ENCODE data around the gene MPG.

MPG gene

DNA sequence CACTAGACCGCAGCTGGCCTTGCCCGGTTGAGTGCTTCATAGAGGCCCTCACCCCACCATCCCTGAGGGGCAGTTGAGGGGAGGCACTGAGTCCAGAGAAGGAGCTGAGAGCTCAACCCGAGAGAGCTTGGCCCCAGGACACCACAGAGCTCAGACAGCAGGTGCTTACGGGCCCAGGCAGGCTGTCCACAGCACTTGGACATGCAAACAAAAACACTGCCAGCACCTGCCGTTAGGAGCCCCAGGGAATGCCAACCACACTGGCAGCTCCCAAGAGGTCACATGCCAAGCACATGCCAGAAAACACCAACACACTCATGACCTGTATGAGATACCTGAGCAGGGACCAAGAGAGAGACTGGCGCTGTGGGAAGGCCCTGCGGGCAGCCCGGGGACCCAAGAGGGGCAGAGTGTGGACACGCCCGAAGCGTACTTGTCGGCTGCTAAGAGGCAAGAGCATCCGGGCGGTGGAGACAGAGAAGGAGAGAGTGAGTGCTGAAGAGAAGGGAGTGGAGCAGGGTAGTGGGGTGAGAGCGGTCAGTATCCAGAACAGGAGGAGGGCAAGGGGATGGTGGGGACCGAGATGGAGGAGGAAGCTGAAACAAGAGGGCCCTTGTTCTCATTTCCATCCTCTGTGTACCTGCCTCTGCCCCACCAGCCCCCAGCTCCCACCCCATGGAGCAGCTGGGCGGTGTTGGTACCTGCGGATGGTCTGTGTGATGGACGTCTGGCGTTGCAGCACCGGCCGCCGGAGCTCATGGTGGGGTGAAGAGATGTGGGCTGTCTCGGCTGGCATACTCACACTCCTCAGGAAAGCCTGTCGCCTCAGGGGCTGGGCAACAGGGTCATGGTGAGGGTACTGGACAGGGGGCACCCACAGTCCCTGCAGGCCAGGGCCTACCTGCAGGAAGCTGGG lies 13.8 kb upstream of the MPG start:
- TF ChIP-seq, protein P1, sequence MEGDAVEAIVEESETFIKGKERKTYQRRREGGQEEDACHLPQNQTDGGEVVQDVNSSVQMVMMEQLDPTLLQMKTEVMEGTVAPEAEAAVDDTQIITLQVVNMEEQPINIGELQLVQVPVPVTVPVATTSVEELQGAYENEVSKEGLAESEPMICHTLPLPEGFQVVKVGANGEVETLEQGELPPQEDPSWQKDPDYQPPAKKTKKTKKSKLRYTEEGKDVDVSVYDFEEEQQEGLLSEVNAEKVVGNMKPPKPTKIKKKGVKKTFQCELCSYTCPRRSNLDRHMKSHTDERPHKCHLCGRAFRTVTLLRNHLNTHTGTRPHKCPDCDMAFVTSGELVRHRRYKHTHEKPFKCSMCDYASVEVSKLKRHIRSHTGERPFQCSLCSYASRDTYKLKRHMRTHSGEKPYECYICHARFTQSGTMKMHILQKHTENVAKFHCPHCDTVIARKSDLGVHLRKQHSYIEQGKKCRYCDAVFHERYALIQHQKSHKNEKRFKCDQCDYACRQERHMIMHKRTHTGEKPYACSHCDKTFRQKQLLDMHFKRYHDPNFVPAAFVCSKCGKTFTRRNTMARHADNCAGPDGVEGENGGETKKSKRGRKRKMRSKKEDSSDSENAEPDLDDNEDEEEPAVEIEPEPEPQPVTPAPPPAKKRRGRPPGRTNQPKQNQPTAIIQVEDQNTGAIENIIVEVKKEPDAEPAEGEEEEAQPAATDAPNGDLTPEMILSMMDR (IDR thresholded peaks at IDR 0.05) = no peak
- Histone ChIP-seq H3K27ac (no peak overlapping the region), H3K4me3 (no peak overlapping the region)
- DNase-seq (ENCODE audit: low spot score) = no peak

DNA sequence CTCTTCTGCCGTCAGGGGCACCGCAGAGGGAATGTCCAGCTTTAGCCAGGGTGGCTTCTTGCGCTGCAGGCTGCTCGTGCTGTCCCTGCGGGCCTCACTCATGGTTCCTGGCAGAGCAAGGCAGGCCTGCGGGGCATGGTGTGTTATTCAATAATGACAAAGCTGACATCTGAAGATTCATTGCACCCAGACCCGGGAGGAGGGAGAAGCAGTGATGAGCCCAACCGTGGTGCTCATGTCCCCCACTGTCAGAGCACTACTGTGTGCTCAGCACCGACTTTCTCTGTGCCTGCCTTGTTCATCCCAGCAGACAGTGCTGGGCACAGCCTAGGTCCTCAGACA lies 13.1 kb upstream of the MPG start:
- no peak for DNase-seq (ENCODE audit: low spot score)
- TF ChIP-seq, protein P1 (IDR thresholded peaks at IDR 0.05) = no peak
- H3K27ac ChIP-seq = peak overlapping the region in 1 of 2 donors; percentile 100
- H3K4me3 ChIP-seq = no peak overlapping the region

DNA sequence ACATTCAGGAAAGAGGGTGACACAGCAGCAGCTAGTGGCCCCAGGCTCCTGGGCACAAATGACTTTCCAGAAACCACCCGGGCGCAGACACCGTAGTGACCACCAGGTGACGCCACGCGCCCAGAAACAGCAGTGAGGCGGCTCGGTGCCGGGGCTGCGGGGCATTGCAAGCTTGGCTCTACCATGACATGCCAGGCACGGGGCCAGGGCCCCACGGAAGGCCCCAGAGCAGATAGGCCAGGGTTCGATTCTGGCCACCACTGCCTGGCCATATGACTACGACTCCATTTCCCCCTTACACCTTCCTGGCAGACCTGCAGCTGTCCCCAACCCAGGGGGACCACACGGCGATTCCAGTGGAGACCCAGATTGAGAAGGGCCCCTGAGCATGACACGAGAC lies 12.3 kb upstream of the MPG start:
- H3K27ac ChIP-seq = peak overlapping the region; percentile 41 to 100

DNA sequence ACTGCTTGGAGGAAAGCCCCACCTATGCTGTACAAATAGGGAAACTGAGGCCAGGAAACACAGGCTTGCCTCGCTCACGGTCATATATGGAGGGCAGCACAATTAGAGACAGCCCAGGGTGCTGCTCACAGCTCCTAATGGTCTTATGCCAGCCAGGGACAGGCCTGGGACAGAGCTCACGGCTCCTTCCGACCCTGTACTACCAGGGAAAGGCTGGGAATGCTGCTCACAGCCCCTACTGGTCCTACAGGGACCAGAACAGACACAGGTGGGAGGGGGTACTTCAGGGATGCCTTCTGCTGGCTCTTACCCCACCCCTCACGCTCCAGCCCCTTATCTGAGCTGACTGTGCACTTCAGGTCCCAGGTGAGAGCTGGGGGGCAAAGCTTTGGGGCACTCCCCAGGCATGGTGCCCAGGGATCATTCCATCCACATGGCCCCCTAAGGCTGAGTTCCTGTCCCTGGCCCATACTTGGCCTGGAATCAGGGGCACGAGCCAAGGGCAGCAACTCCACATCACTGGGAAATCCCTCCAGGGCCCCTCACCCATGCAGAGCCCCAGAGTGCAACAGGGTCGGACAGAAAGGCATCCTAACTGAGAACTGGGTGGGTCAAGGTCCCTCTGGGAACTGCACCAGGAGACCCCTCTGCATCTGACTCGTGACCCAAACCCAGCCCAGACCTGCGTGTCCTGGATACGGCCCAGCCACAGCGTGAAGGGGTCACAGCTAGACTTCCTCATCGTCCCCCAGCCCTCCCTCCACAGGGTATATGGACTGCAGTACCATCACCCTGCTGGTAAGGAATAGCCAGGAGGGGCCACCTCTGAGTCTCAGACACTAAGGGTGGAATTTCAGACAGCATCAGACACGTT lies 11.5 kb upstream of the MPG start:
- TF ChIP-seq, protein P1 (IDR thresholded peaks at IDR 0.05) = no peak
- H3K27ac ChIP-seq = peak overlapping the region; percentile 41 to 100
- no peak for DNase-seq (ENCODE audit: low spot score)
- peak overlapping the region; percentile 47 for H3K4me3 ChIP-seq

More for the DNA sequence above, 12.3 kb upstream of the MPG start:
- TF ChIP-seq, protein P1 (IDR thresholded peaks at IDR 0.05) = peak; percentile 99
- no peak for DNase-seq (ENCODE audit: low spot score)
- H3K4me3 ChIP-seq = peak overlapping the region; percentile 47

DNA sequence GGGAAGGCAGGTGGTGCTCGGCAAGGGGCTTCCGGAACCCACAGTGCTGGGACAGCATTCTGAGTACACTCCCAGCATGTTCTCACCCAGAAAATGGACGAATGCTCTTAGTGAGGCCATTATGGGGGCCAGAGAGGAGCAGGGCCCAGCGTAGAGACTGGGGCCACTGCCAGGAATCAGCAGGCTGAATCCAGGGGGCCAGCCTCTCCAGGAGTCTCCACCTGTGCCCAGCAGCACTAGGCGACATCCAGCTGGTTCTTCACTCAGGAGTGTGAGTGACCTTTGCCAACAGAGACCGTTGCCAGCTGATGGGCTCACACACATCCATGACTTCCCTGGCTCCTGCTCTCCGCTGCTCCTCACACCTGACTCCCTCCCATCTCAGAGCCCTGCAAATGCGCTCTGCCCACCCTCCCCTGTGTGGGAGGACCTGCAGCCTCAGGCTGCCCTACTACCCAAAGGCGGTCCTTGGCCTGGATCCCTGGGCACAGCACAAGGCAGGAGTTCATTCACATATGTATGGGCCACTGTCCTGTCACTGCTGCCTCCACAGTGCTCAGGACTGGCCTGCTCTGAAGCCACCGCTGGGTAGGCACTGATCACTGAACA lies 10.7 kb upstream of the MPG start:
- Histone ChIP-seq H3K4me3 (peak overlapping the region; percentile 47), H3K27ac (peak overlapping the region; percentile 41 to 100)
- TF ChIP-seq, protein P1 (IDR thresholded peaks at IDR 0.05) = no peak
- DNase-seq (ENCODE audit: low spot score) = no peak

DNA sequence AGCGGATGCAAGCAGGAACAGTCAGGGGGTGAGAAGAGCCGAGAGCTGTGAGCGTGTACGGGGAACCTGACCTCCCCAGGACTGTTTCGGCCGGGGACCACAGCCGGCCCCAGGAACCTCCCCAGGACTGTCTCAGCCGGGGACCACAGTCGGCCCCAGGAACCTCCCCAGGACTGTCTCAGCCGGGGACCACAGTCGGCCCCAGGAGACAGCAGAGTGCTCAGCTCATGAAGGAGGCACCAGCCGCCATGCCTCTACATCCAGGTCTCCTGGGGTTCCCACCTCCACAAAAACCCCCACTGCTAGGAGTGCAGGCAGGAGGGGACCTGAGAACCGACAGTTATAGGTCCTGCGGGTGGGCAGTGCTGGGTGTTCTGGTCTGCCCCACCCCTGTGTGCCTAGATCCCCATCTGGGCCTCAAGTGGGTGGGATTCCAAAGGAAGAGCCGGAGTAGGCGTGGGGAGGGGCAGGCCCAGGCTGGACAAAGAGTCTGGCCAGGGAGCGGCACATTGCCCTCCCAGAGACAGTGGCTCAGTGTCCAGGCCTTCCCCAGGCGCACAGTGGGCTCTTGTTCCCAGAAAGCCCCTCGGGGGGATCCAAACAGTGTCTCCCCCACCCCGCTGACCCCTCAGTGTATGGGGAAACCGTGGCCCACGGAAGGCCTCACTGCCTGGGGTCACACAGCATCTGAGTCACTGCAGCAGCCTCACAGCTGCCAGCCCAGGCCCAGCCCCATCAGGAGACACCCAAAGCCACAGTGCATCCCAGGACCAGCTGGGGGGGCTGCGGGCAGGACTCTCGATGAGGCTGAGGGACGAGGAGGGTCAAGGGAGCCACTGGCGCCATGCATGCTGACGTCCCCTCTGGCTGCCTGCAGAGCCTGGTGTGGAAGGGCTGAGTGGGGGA lies 9.9 kb upstream of the MPG start:
- TF ChIP-seq, protein P1 (IDR thresholded peaks at IDR 0.05) = no peak
- no peak for DNase-seq (ENCODE audit: low spot score)
- H3K4me3 ChIP-seq = peak overlapping the region; percentile 47
- peak overlapping the region; percentile 29 to 100 for H3K27ac ChIP-seq

Data from coronary artery (tissue), 2 donors.